Esophagus squamous epithelium (tissue), 5 donors: ENCODE results near the gene GABRP. TPM values are rescaled to one million over a fixed set of nuclear protein-coding genes. Genes with fewer than 3 reads are reported as not detected.

Experiments used
- DNase-seq: peaks from one replicate; lab custom pipeline; 2025; lab: John Stamatoyannopoulos, UW
- H3K27ac ChIP-seq, 4 donors: fragments of 200-600 bp; sonication (generic); one replicate each; pipeline ENCODE4 v1.5.1; 2016 to 2019; ENCODE audit warnings: mild to moderate bottlenecking in 1 of 4
- H3K27me3 ChIP-seq, 4 donors: fragments of 200-600 bp; sonication (generic); 1 replicate in 3 of 4; 2 replicates in 1 of 4; pipeline versions ENCODE4 v1.5.1 to v1.6.0; 2017 to 2021; ENCODE audit warnings: antibody characterized with exemption in 1 of 4
- H3K36me3 ChIP-seq, 3 donors: fragments of 200-600 bp; sonication (generic); one replicate each; pipeline ENCODE4 v1.5.1; 2016 to 2019
- H3K4me1 ChIP-seq, 3 donors: fragments of 200-600 bp; sonication (generic); one replicate each; pipeline ENCODE4 v1.5.1; 2017 to 2019
- H3K4me3 ChIP-seq, 4 donors: fragments of 200-600 bp; sonication (generic); 1 replicate in 3 of 4; 2 replicates in 1 of 4; pipeline ENCODE4 v1.5.1; 2016 to 2019; ENCODE audit warnings: mild to moderate bottlenecking in 2 of 4, moderate library complexity in 1 of 4
- H3K9me3 ChIP-seq, 3 donors: fragments of 200-600 bp; sonication (generic); one replicate each; pipeline ENCODE4 v1.5.1; 2016 to 2019
- POLR2A ChIP-seq, 4 donors: fragments of 450-650 bp; IDR thresholded peaks; one replicate each; pipeline ENCODE4 v1.6.1; 2017; ENCODE audit warnings: antibody characterized with exemption in 4 of 4, mild to moderate bottlenecking in 4 of 4, moderate library complexity in 3 of 4
- WGBS, 2 donors: methylation state at CpG; one replicate each; pipeline ENCODE4 v1.1.5; 2018; 5-methylcytosine and 5-hydroxymethylcytosine counted together
- intact Hi-C: fragments of 100-400 bp; cut with DNase I; formaldehyde crosslinking; loops from one replicate; pipeline ENCODE4 v1.15.0; 2022
- total RNA-seq, 4 donors: library from RNA; depleted of rRNA; stranded (reverse); fragments of >200 nt; gene quantifications; one replicate each; pipeline ENCODE4 v1.1.0, GENCODE V29; 2016
- TF ChIP-seq, protein P1 (sequence below), 6 experiments: fragments of 450-650 bp in 4 of 6; fragments of 200-600 bp in 2 of 6; sonication (generic) in 2 of 6; IDR thresholded peaks; one replicate each; pipeline ENCODE4 v1.5.1; 2016 to 2019; ENCODE audit warnings: antibody characterized with exemption in 6 of 6, mild to moderate bottlenecking in 4 of 6, moderate library complexity in 4 of 6
- donor health status: DM: yes; HTN: yes; CAD: no.

Gene GABRP
- total RNA-seq, 4 donors from 2014 or later = 1.1 to 49.2 (median 29.2) TPM

DNA sequence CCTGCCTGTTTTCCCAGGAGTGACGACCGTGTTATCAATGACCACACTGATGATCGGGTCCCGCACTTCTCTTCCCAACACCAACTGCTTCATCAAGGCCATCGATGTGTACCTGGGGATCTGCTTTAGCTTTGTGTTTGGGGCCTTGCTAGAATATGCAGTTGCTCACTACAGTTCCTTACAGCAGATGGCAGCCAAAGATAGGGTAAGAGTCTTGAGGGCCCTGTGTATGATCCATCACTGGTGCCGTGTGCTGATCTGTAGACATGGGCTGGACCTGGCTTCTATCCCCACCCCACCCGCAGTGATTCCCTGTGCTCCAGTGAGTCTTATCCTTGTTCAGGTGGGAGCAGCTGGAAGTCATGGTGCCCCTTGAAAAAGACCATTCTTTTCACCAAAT, 26.0 kb downstream of the GABRP start:
- WGBS, 2 donors = 59 to 67% methylated on average over 7 of the region's 7 CpGs
- Histone ChIP-seq H3K9me3 (no peaks in the 10 kb centered on the region), H3K36me3 (no peaks in the 10 kb centered on the region), H3K27me3 (peaks cover 0 to 16% (median 0%) of the 10 kb centered on the region in 4 donors), H3K4me3 (no peak overlapping the region), H3K4me1 (no peaks in the 10 kb centered on the region), H3K27ac (no peak overlapping the region)
- TF ChIP-seq POLR2A (IDR thresholded peaks at IDR 0.05) = no peak
- TF ChIP-seq, protein P1, sequence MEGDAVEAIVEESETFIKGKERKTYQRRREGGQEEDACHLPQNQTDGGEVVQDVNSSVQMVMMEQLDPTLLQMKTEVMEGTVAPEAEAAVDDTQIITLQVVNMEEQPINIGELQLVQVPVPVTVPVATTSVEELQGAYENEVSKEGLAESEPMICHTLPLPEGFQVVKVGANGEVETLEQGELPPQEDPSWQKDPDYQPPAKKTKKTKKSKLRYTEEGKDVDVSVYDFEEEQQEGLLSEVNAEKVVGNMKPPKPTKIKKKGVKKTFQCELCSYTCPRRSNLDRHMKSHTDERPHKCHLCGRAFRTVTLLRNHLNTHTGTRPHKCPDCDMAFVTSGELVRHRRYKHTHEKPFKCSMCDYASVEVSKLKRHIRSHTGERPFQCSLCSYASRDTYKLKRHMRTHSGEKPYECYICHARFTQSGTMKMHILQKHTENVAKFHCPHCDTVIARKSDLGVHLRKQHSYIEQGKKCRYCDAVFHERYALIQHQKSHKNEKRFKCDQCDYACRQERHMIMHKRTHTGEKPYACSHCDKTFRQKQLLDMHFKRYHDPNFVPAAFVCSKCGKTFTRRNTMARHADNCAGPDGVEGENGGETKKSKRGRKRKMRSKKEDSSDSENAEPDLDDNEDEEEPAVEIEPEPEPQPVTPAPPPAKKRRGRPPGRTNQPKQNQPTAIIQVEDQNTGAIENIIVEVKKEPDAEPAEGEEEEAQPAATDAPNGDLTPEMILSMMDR (IDR thresholded peaks at IDR 0.05) = peak in 1 of 6 experiments; percentile 13
- DNase-seq = no peak
- intact Hi-C loops = no loop called here

DNA sequence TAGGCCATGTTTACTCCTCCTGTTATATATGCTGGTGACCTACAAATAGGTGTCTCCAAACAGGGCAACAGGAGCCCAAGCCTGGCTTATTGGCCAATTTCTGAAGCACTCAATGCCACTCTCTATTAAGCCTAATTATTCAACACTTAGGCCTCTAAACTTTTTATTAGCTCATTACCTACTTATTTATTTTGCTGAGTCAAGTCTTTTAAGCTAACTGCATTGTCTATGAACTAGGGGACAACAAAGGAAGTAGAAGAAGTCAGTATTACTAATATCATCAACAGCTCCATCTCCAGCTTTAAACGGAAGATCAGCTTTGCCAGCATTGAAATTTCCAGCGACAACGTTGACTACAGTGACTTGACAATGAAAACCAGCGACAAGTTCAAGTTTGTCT, 28.2 kb downstream of the GABRP start:
- no peak for TF ChIP-seq POLR2A (IDR thresholded peaks at IDR 0.05)
- TF ChIP-seq, protein P1 (IDR thresholded peaks at IDR 0.05) = no peak
- intact Hi-C loops = no loop called here
- H3K27me3 ChIP-seq = peaks cover 0 to 8% (median 0%) of the 10 kb centered on the region in 4 donors
- DNase-seq = no peak
- H3K9me3 ChIP-seq = no peaks in the 10 kb centered on the region
- H3K4me3 ChIP-seq = no peak overlapping the region
- WGBS, 2 donors = 83 to 89% methylated on average over 4 of the region's 4 CpGs
- H3K4me1 ChIP-seq = no peaks in the 10 kb centered on the region
- H3K36me3 ChIP-seq = no peaks in the 10 kb centered on the region
- no peak overlapping the region for H3K27ac ChIP-seq

DNA sequence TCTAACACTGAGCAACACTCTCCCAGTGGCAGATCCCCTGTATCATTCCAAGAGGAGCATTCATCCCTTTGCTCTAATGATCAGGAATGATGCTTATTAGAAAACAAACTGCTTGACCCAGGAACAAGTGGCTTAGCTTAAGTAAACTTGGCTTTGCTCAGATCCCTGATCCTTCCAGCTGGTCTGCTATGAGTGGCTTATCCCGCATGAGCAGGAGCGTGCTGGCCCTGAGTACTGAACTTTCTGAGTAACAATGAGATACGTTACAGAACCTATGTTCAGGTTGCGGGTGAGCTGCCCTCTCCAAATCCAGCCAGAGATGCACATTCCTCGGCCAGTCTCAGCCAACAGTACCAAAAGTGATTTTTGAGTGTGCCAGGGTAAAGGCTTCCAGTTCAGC, 29.7 kb downstream of the GABRP start:
- Histone ChIP-seq H3K27ac (no peak overlapping the region), H3K36me3 (no peaks in the 10 kb centered on the region), H3K27me3 (peaks cover 0 to 8% (median 0%) of the 10 kb centered on the region in 4 donors), H3K9me3 (no peaks in the 10 kb centered on the region), H3K4me3 (no peak overlapping the region), H3K4me1 (no peaks in the 10 kb centered on the region)
- WGBS, 2 donors = 77 to 88% methylated on average over 3 to 5 of the region's 5 CpGs
- no peak for DNase-seq
- intact Hi-C loops = no loop called here
- no peak for TF ChIP-seq POLR2A (IDR thresholded peaks at IDR 0.05)
- TF ChIP-seq, protein P1 (IDR thresholded peaks at IDR 0.05) = no peak

DNA sequence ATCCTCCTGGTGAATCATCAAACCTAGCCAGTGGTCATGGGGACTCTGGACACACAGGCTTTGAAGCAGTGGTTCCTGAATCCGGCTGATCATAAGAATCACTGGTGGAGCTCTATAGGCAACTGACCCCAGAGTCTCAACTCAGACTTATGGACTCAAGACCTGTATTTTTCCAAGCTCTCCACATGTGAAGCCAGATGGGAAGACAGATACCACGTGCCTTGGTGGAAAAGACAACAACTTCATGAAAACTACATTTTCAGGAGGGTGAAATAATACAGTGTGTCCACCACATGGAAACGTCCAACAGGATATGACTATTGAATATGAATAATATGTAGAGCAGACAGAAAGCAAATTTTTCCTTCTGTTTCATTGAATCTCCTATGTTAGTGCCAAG, 33.7 kb downstream of the GABRP start:
- DNase-seq = no peak
- WGBS, 2 donors = 60 to 70% methylated on average over 2 to 3 of the region's 3 CpGs
- Histone ChIP-seq H3K27me3 (no peaks in the 10 kb centered on the region), H3K9me3 (no peaks in the 10 kb centered on the region), H3K27ac (no peak overlapping the region), H3K4me1 (peaks cover 0 to 12% (median 0%) of the 10 kb centered on the region in 3 donors), H3K4me3 (no peak overlapping the region), H3K36me3 (no peaks in the 10 kb centered on the region)
- intact Hi-C loops = no loop called here
- TF ChIP-seq, protein P1 (IDR thresholded peaks at IDR 0.05) = no peak
- no peak for TF ChIP-seq POLR2A (IDR thresholded peaks at IDR 0.05)

DNA sequence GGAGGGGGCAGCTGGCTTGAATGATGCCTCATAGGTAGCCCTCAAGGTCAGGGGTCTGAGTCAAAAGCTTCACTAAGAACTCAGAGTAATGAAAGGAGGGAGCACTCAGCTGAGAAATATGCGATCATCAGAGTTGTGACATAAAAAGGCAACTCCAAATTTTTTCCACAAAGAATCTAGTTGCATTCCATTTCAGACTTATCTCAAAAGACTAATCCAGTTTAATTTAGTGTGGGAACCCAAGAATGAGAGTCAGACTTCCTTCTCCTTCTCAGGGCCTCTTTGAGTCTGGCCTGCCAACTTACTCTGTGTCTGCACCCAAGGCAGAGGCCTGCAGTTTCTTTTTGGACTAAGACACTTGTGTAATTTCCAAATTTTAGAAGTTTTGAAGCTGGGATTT, 34.7 kb downstream of the GABRP start:
- Histone ChIP-seq H3K27me3 (no peaks in the 10 kb centered on the region), H3K4me1 (peaks cover 0 to 12% (median 0%) of the 10 kb centered on the region in 3 donors), H3K36me3 (no peaks in the 10 kb centered on the region), H3K27ac (no peak overlapping the region), H3K4me3 (no peak overlapping the region), H3K9me3 (no peaks in the 10 kb centered on the region)
- DNase-seq = no peak
- TF ChIP-seq, protein P1 (IDR thresholded peaks at IDR 0.05) = no peak
- TF ChIP-seq POLR2A (IDR thresholded peaks at IDR 0.05) = no peak
- 47 to 91% methylated on average over 1 of the region's 1 CpG for WGBS, 2 donors
- intact Hi-C loops = no loop called here
